GM06990 (cell line): ENCODE measurements around the gene STAB2.
A peak's percentile ranks its signal among the peaks of the same experiment; 100 is the strongest.

Experiments
- DNase-seq: peaks from one replicate; pipeline ENCODE4 v3.0.0-alpha.2; 2011; ENCODE audit not compliant: insufficient read length; ENCODE audit errors: extremely low read depth
- H3K27me3 ChIP-seq: replicated peaks from 2 replicates; pipeline ENCODE4 v1.6.0; 2011; ENCODE audit warnings: low read length; ENCODE audit not compliant: control insufficient read depth, insufficient read depth
- H3K36me3 ChIP-seq: 2 replicates; pipeline ENCODE4 v1.5.1; 2011; ENCODE audit warnings: low read length; ENCODE audit not compliant: control insufficient read depth, insufficient read depth
- H3K4me3 ChIP-seq: replicated peaks from 2 replicates; pipeline ENCODE4 v1.5.1; 2011; ENCODE audit warnings: low read depth, mild to moderate bottlenecking, control low read depth, low read length
- CTCF ChIP-seq: IDR thresholded peaks from 2 replicates; pipeline ENCODE4 v1.5.1; 2011; ENCODE audit warnings: low read length, control low read depth, mild to moderate bottlenecking, inconsistent platforms; ENCODE audit not compliant: insufficient read depth, poor library complexity, severe bottlenecking

Gene STAB2

GRCh38 chr12:103811791-103812190, 224.7 kb downstream of the STAB2 start:
- DNase-seq = no peak
- TF ChIP-seq CTCF = no peak
- Histone ChIP-seq H3K27me3 (no peaks in the 10 kb centered on the region), H3K36me3 (peaks cover 4% of the 10 kb centered on the region), H3K4me3 (no peak overlapping the region)

- peak; percentile 10 for TF ChIP-seq CTCF
- H3K27me3 ChIP-seq = no peaks in the 10 kb centered on the region
- H3K4me3 ChIP-seq = no peak overlapping the region
- no peak for DNase-seq
- peaks cover 4% of the 10 kb centered on the region for H3K36me3 ChIP-seq
Observed at GRCh38 chr12:103812789-103813188, 225.7 kb downstream of the STAB2 start.

- Histone ChIP-seq H3K4me3 (no peak overlapping the region), H3K36me3 (peaks cover 4% of the 10 kb centered on the region), H3K27me3 (no peaks in the 10 kb centered on the region)
- no peak for TF ChIP-seq CTCF
- DNase-seq = no peak
Observed at GRCh38 chr12:103813426-103813825, 226.4 kb downstream of the STAB2 start.

GRCh38 chr12:103813949-103814348, 226.9 kb downstream of the STAB2 start:
- DNase-seq = no peak
- H3K4me3 ChIP-seq = no peak overlapping the region
- H3K36me3 ChIP-seq = peaks cover 3% of the 10 kb centered on the region
- no peak for TF ChIP-seq CTCF
- H3K27me3 ChIP-seq = no peaks in the 10 kb centered on the region

- TF ChIP-seq CTCF = no peak
- no peaks in the 10 kb centered on the region for H3K27me3 ChIP-seq
- no peak for DNase-seq
- peaks cover 2% of the 10 kb centered on the region for H3K36me3 ChIP-seq
- H3K4me3 ChIP-seq = no peak overlapping the region
Observed at GRCh38 chr12:103814436-103814835, 227.4 kb downstream of the STAB2 start.
